CD4-positive, alpha-beta T cell treated with Interleukin-17A for 1 hour (primary cell): ENCODE measurements around the gene NAB2.
"Not testable (repeated sequence)": the region's sequence is repeated elsewhere in the genome, so short reads cannot be mapped to it uniquely, and the experiment has no call there.

ENCODE experiments used
- DNase-seq: peaks from one replicate; pipeline ENCODE4 v3.0.0-alpha.2; 2020

NAB2 gene

DNA sequence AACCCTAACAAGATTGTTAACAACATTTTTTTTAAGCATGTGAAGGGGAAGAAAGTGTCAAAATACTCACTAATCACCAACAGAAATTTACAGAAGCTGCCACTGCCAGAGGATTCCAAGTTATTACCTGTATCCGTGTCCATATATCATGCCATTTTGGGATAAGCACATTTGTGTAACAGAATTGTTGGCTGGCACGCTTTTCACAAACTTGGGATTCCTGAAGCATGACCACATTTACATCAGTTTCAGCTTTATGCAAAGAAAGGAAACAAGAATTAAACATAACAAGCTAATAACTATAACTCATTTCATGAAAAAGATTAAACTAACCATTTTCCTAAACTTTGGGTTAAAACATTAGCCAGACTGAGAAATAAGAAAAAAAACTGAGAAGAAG, 16.3 kb upstream of the NAB2 start:
- no peak for DNase-seq

DNA sequence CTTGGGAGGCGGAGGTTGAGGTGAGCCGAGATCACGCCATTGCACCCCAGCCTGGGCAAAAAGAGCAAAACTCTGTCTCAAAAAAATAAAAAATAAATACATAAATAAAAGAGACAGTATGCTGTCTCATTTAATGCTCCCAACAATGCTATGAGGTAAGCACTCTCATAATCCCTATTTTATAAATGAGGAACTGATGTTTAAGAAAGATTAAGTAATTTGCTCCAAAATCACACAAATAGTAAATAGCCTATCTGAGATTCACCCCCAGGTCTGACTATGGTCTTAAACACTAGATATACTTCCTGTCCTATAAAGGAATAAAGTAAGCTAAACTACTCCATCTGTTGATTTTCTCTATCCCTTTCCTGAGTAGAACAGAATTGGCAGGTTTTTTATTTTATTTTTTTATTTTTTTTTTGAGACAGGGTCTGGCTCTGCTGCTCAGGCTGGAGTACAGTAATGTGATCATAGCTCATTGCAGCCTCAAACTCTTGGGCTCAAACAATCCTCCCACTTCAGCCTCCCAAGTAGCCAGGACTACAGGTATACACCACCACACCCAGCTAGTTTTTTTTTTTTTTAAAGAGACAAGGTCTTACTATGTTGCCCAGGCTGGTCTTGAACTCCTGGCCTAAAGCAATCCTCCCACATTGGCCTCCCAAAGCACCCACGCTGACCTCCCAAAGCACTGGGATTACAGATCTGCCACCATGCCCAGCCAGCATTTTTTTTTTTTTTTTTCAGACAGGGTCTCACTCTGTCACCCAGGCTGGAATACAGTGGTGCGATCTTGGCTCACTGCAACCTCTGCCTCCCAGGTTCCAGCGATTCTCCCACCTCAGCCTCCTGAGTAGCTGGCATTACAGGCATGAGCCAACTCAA, 15.1 kb upstream of the NAB2 start:
- DNase-seq, result not testable (repeated sequence)

DNA sequence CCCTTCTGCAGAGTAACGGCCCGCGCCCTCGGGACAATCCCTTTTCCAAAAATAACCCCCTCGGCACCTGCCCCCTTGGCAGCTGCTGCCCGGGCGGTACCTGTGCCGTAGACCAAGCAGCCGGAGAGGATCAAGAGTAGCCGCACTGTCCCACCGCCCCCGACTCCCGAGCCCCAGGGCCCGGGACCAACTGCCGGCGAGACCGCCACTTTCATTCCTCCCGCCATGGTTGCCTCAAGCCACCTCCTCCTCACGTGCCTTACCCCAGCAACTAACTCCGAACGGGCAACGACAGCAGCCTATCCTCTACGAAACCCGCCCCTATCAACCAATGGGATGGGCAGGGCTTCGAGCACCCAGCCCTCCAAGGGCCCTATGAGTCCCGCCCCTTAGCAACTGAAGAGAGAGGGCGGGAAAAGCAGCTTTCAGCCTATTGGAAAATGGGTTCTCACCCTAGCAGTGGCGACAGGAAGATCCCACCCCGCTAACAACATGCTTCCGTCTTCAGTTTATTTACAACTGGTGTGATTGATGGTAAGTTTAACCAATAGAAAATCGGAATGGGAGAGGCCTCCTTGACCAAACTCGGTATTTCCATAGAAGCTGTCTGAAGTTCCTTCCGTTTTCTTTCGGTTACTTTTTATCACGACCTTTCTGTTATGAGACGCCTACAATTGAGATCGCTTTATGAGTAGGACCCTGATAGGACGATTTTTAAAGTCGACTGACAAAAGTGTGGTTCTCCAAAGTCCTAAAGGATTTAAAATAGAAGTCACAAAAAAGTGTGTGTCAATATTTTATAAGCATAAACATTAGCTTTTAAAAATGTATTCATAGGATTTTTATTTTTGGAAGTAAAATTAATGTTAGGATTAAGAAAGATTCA, 10.2 kb upstream of the NAB2 start, which contains the start of gene NEMP1:
Gene NEMP1 (minus strand): TSS at position 273 of the 886 bp plus-strand sequence. CDS start 46 bp downstream, at position 227.
- DNase-seq, result peak; percentile 100

DNA sequence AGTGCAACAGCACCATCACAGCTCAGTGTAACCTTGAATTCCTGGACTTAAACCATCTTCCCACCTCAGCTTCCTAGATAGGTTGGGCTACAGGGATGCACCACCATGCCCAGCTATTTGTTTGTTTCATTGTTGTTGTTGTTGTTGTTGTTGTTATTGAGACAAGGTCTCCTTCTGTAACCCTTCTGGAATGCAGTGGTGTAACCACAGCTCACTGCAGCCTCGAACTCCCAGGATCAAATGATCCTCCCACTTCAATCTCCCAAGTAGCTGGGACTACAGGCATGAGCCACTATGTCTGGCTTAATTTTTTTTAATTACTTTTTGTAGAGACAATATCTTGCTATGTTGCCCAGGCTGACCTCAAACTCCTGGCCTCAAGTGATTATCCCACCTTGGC, 9.1 kb upstream of the NAB2 start:
- no peak for DNase-seq

DNA sequence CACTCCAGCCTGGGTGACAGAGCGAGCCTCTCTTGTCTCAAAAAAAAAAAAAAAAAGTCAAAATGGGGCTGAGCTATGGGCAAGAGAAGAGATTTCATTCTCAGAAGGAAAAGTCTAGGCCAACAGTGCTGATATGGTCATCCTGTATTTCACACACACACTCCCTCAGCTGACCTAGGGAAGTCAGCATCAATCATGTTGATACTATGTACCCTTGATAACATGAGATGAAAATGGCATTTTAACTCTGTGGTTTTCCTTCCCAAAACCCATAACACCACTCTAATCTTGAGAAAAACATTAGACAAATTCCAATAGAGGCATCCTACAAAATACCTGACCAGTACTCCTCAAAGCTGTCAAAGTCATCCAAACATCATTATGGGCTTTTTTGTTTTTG, 8.1 kb upstream of the NAB2 start:
- DNase-seq, result no peak

DNA sequence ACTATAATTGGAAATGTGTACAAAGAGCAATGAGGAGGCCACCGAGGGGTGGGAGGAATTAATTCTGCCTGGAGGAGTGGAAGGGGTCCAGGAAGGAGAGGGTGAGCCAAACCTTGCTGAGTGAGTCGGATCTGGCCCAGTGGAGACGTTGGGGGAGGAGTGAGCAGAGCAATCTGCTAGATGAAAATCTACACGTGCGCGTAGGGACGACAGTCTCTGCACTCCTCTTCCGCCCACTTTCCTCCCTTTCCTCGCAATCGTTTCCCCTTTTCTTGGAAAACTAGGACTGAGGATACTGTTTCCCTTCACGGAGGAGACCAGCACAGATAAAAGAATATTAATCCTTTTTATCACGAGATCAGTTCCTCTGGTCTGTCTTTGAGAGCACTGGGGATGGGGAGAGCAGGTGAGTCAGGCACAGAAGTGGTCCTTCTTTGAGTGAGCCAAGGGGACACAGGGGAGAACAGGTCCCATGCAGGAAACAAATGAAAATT, 2.9 kb upstream of the NAB2 start:
- DNase-seq, result no peak

DNA sequence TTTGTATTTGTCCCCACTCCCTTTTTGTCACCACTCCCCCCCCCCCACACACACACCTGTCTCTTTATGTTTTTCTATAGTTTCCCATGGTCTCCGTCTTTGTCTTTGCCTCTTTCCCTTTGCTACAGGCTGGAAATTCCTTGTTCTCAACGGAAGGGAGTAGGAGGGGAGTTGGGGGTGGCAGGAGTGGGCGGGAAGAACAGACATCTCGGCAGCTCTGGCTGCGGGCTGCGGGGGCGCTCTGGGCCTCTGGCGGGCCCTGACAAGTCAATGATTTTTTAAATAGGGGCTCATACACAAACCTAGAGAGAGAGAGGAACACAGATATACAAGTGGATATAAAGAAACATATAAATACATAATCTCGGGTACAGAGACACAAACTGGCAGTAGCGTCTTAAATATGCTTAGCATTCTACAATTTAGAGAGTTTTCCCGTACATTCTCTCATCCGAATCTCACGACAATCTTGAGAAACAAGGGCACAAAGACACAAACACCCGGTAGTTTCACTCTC, 2.4 kb upstream of the NAB2 start:
- DNase-seq, result peak; percentile 63

DNA sequence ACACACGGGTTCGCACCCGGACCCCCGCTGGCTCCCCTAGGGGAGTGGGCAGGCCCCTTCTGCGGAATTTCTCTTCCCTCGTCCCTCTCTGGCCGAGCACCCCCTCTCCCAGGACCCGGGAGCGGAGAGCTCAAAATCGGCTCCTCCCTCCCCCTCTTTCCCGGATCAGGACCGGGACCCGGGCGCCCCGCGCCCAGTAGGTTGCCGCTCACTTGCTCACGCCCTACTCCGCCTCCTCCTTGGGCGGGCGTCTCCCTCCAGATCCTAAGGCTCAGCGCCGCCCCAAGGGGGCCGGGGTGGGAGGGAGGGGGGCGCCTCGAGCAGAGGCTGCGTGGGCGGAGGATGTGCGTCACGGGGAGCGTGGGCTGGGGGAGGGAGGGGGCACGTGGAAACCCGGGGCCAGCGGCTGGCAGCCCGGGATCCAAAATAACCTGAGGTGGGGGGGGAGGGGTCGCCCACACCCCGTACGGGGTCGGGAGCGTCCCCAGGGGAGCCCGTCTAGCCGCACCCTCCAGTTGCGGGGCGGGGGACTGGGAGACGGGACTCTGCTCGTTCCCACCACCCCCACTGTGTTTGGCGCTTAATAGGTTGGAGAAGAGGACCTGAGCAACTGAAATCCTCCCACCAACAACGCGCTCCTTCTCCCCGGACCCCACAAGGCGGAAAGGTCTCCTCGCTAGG, 1.8 kb upstream of the NAB2 start:
- peak; percentile 92 for DNase-seq

DNA sequence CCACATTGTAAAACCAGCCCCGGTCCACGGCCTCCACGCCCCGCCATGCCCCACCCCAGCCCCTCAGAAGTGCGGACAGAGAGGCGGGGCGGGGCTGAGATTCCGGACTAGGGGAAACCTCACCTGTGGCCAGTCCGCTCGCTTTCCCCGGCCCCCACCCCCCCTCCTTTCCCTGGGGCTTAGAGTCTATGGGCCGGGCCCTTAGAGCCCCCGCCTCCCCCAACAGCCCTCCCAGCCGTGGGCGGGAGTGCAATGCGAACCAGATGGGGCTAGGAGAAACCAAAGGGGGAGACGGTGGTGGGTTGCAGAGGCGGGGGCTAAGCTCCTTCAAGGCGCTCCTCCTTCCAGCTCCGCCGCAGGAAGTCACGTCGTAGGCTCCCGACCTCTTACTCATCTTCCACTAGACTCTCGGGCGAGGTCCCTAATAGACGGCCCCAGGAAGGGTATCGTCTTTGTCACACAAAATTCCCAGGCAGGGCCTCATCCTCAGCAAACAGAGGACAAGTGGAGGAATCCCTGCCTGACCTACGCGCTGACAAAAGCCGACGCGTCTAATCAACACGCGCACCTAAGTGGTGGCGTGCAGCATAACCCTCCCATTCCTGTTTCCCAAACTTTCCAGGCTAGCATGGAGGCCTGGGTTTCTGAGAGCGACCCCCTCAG, 1.1 kb upstream of the NAB2 start:
- DNase-seq, result peak; percentile 82

DNA sequence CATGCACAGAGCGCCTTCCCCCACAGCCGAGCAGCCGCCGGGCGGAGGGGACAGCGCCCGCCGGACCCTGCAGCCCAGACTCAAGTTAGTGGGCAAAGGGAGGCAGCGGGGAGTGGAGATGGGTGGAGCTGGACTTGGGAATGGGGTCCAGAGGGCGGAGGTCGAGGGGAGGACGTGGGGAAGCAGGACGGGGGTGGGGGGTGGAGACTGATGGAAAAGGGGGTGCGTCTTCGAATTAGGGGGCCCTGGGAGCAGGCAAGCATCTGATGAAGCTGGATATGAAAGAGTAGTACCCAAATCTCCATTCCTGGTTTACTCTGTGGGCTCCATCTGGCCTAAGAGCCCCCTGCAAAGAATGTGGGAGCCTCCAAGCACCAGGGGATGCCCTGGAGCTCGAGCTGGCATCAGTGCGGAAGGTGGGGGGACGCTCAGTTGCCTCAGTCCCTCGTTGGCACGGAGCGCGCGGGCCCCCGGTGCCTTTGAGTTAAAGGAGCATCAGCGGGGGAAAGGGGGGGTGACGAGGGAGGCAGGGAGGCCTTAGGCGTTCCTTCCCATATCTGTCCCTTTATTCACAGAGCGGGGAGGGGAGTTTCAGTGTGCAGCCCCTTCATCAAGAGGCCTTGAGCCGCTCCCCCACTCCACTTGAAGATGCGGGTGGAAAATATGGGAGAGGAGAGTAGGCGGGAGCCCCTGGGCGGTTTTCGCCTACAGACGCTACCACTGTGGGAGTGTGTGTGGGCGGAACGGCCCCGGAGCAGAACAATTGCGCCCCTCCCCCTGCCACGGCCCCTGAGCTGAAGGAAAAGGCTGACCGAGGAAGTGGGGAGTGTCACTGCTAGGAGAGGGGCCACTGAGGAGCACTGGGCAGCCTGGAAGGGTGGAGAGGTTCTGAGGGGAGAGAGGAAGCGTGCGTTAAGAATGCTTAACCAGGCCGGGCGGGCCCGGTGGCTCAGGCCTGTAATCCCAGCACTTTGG, 644 bp downstream of the NAB2 start:
- DNase-seq, result peak; percentile 50

DNA sequence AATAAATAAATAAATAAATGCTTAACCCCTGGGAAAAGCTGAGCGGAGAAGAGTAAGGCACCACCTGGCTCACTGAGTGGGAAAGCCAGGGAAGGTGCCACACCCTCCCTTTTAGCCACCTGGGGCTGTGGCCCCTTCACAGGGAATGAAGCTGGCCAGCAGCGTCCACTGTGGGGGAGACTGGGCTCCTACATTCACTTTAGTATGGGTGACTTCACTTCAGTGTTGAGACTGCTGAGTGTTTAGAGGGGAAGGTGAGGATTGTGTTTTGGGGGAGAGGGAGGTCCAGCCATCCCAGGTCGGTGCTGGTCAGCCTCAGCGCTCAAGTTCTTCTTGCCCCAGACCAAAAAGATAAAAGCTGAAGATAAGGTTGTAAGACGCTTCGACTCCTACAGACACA, 1.6 kb downstream of the NAB2 start:
- no peak for DNase-seq

DNA sequence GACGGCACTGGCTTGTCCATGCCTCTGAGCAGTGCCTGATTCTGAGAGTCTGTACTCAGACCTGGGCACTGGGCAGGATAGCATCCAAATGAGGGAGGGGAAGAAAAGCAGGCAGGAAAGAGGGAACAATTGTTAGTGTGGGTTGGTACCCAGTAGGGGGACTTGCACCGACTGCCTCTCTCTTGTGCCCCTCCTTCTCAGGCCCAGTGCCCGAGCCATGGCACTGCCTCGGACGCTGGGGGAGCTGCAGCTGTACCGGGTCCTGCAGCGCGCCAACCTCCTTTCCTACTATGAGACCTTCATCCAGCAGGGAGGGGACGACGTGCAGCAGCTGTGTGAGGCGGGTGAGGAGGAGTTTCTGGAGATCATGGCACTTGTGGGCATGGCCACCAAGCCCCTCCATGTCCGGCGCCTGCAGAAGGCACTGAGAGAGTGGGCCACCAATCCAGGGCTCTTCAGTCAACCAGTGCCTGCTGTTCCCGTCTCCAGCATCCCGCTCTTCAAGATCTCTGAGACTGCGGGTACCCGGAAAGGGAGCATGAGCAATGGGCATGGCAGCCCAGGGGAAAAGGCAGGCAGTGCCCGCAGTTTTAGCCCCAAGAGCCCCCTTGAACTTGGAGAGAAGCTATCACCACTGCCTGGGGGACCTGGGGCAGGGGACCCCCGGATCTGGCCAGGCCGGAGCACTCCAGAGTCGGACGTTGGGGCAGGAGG, 2.2 kb downstream of the NAB2 start:
- DNase-seq, result no peak

DNA sequence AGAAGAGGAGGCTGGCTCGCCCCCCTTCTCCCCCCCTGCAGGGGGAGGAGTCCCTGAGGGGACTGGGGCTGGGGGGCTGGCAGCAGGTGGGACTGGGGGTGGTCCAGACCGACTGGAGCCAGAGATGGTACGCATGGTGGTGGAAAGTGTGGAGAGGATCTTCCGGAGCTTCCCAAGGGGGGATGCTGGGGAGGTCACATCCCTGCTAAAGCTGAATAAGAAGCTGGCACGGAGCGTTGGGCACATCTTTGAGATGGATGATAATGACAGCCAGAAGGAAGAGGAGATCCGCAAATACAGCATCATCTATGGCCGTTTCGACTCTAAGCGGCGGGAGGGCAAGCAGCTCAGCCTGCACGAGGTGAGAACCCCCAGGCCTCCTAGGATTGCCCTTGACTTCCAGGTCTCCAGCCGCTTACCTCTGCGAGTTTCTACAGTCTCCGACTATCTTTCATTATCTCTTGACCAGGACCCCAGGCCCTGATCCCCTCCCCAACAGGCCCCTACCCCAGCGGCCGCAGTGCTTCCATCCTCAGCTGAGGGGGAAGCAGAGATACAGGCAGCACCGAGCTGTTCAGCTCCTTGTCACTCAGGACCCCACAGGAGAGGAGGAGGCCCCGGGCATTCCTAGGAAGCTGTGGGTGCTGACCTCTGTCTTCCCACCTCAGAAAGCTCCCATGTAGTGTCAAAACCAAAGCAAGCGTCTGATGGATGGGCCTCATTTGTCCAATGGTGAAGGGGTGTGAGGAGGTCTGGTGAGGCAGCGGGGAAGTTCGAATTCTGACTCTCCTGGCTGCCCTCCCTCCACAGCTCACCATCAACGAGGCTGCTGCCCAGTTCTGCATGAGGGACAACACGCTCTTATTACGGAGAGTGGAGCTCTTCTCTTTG, 3.0 kb downstream of the NAB2 start:
- DNase-seq, result no peak

DNA sequence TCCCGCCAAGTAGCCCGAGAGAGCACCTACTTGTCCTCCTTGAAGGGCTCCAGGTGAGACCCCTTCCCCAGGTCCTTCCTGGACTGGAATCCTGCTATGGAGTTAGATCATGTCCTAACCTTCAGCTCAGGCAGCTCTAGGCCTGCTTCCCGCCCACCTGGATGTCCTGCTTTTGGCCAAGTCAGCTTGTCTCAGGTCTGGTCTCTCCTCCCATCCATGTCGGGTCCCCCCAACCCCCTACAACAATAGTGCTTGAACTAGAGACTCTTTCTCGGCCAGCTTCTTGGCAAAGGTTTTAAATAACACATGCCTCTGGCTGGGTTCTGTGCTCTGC, 3.6 kb downstream of the NAB2 start:
- DNase-seq, result no peak

DNA sequence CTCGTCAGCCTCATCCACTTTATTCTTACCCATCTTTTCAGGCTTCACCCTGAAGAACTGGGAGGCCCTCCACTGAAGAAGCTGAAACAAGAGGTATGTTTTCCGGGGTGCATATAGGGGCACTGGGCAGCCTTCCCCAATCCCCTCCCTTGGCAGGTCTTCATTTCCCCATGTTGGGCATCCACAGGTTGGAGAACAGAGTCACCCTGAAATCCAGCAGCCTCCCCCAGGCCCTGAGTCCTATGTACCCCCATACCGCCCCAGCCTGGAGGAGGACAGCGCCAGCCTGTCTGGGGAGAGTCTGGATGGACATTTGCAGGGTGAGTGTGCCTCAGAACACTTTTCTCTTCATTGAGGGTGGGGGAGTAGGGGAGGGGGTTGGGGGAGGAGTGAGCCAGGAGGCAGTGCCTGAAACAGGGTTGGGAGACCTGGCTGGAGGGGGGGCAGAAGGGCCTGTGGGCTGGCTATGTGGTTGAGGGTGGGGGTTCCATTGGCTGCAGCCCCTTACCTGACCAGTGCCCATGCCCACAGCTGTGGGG, 4.0 kb downstream of the NAB2 start:
- no peak for DNase-seq

DNA sequence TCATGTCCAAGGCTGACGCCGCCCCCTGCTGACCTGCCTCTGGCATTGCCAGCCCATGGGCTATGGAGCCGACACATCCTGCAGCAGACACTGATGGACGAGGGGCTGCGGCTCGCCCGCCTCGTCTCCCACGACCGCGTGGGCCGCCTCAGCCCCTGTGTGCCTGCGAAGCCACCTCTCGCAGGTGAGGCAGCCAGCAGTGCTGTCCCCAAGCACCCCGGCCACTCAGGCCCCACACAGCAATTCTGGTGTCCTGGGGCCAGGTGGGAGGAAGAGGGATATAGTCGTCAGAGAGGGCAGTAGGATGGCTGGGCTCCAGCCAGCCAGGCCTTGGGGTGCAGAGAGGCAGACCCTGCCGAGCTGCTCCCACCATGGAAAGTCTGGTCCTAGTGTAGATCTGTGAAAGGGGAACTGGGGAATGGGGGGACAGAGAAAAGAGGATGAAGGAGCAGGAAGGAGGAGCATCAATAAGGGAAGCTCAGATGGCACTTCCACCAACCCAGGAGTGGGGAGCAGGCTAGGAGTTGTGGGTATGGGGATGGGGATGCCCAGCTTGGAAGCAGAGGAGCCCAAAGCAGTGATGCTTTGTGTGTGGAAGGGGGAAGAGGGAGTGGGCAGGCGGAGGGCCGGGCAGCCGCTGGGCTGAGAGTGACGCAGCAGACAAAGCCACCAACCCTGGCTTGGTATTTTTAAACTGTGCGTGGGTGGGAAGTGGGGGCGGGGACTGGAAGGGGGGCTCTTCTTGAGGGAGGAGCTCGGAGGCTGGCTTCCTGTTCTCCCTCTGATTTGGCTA, 4.7 kb downstream of the NAB2 start:
- DNase-seq, result peak; percentile 69

DNA sequence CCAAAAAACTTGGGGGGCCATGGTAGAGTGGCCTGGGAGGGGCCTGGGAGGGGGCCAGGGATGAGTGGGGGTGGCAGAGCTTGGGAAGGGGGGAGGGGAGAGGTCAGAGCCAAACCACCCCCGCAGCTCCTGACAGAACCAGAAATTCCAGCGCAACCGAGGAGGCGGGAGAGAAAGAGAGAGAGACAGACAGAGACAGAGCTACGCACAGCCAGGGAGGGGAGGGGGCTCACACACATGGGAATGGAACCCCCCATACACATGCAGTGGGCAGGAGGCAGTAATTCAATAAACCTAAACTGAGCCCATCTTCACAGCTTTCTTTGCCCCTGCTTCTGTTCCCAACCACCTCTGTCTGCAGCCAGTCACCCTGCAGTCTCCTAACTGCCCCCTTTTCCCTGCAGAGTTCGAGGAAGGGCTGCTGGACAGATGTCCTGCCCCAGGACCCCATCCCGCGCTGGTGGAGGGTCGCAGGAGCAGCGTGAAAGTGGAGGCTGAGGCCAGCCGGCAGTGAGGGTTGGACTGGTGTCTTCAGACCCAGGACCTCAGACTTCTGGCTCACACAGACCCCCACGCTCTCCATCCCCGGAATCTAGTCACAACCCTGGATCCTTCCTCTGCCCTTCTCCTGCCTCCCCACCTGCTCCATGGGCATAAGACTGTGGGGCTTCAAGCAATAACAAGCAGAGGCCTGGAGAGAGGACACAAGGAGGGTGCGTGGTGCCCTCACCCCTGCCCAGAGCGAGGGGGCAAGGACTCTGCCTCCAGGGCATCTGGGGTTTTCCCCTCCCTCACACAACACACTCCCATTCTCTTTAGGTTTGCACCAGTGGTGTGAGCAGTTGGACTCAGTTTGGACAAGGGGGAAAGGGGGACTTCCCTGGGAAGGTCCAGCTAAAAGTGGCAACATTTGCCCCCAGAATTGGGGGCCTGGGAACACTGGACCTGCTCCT, 5.6 kb downstream of the NAB2 start:
- DNase-seq, result no peak
